B cell (primary cell): ENCODE measurements around the gene STK17B. TPM values are rescaled to one million over a fixed set of nuclear protein-coding genes. Genes with fewer than 3 reads are reported as not detected.
A peak's percentile ranks its signal among the peaks of the same experiment; 100 is the strongest.

Experiments
- ATAC-seq: fragments of 200-7000 bp; cut with Tn5 transposase; one replicate; pipeline ENCODE4 v1.10.0; 2021; ENCODE audit warnings: low read depth, mild to moderate bottlenecking, moderate number of reproducible peaks, moderate library complexity
- CTCF ChIA-PET: fragments of 350-600 bp; sonication (Branson Sonifier 250); formaldehyde crosslinking; loops from one replicate; lab custom pipeline; 2021; ENCODE audit warnings: antibody characterized with exemption, inconsistent platforms; lab: Charles Lee
- POLR2A ChIA-PET: fragments of 350-600 bp; sonication (Branson Sonifier 250); formaldehyde crosslinking; loops from one replicate; lab custom pipeline; 2021; ENCODE audit warnings: antibody characterized with exemption; lab: Charles Lee
- DNase-seq: peaks from one replicate; pipeline ENCODE4 v3.0.0; 2013
- H2AFZ ChIP-seq: 2 replicates; pipeline ENCODE4 v1.6.1; 2012; ENCODE audit warnings: mild to moderate bottlenecking, low read depth, low read length; ENCODE audit not compliant: insufficient read depth, poor library complexity, severe bottlenecking
- H3K27ac ChIP-seq, 2 donors: 1 replicate in 1 of 2; 2 replicates in 1 of 2; pipeline ENCODE4 v1.5.1; 2012 to 2013; ENCODE audit warnings: low read length in 2 of 2, mild to moderate bottlenecking in 2 of 2, moderate library complexity in 1 of 2
- H3K27me3 ChIP-seq, 4 experiments: fragments of 200-600 bp in 1 of 4; sonication (generic) in 1 of 4; replicated peaks in 1 of 4; 1 replicate in 2 of 4; 2 replicates in 2 of 4; pipeline versions ENCODE4 v1.6.1 to v1.7.0; 2013 to 2016; ENCODE audit warnings: low read length in 3 of 4, mild to moderate bottlenecking in 2 of 4, mixed read lengths in 1 of 4, moderate library complexity in 1 of 4; ENCODE audit not compliant: insufficient read depth in 4 of 4, control insufficient read depth in 3 of 4; ENCODE audit errors: control extremely low read depth in 1 of 4
- H3K36me3 ChIP-seq, 2 experiments: replicated peaks in 1 of 2; 1 replicate in 1 of 2; 2 replicates in 1 of 2; pipeline versions ENCODE4 v1.6.1 to v1.7.1; 2013; ENCODE audit warnings: low read length in 1 of 2; ENCODE audit not compliant: insufficient read depth in 2 of 2, control insufficient read depth in 1 of 2; ENCODE audit errors: control extremely low read depth in 1 of 2, extremely low read depth in 1 of 2
- H3K4me1 ChIP-seq, 2 donors: fragments of 200-600 bp in 1 of 2; sonication (generic) in 1 of 2; 1 replicate in 1 of 2; 2 replicates in 1 of 2; pipeline versions ENCODE4 v1.5.1 to v1.6.1; 2013 to 2017; ENCODE audit warnings: low read length in 2 of 2; ENCODE audit not compliant: control insufficient read depth in 2 of 2, insufficient read depth in 2 of 2
- H3K4me2 ChIP-seq: replicated peaks from 2 replicates; pipeline ENCODE3; 2012; ENCODE audit warnings: mild to moderate bottlenecking, low read depth, low read length; ENCODE audit not compliant: poor library complexity, severe bottlenecking
- H3K4me3 ChIP-seq, 5 experiments: fragments of 200-600 bp in 1 of 5; sonication (generic) in 1 of 5; 1 replicate in 3 of 5; 2 replicates in 2 of 5; pipeline versions ENCODE4 v1.5.1 to v1.7.0; 2011 to 2016; ENCODE audit warnings: low read length in 4 of 5, mild to moderate bottlenecking in 4 of 5, low read depth in 2 of 5, control low read depth in 1 of 5, moderate library complexity in 1 of 5; ENCODE audit not compliant: insufficient read depth in 1 of 5; ENCODE audit errors: control extremely low read depth in 1 of 5, extremely low read depth in 1 of 5
- H3K79me2 ChIP-seq: fragments of 200-600 bp; sonication (generic); one replicate; pipeline ENCODE4 v1.6.0; 2016; ENCODE audit warnings: low read length; ENCODE audit not compliant: control insufficient read depth, insufficient read depth
- H3K9ac ChIP-seq: fragments of 200-600 bp; sonication (generic); 2 replicates; pipeline ENCODE4 v1.6.1; 2017; ENCODE audit warnings: mild to moderate bottlenecking, low read length, moderate library complexity
- H3K9me3 ChIP-seq, 3 donors: one replicate each; pipeline versions ENCODE4 v1.6.1 to v1.7.1; 2013; ENCODE audit warnings: low read length in 2 of 3; ENCODE audit not compliant: control insufficient read depth in 2 of 3, insufficient read depth in 1 of 3; ENCODE audit errors: control extremely low read depth in 1 of 3
- H4K20me1 ChIP-seq: 2 replicates; pipeline ENCODE4 v1.6.0; 2012; ENCODE audit warnings: mild to moderate bottlenecking, low read length; ENCODE audit not compliant: insufficient read depth, control insufficient read depth, poor library complexity, severe bottlenecking
- H3K27ac Mint-ChIP-seq: one replicate; pipeline ENCODE4 v1.8.0; 2021; ENCODE audit warnings: mixed read lengths
- H3K27me3 Mint-ChIP-seq: one replicate; pipeline ENCODE4 v1.8.0; 2021; ENCODE audit warnings: mixed read lengths
- H3K4me1 Mint-ChIP-seq: one replicate; pipeline ENCODE4 v1.8.0; 2021; ENCODE audit warnings: mixed read lengths
- H3K4me3 Mint-ChIP-seq: one replicate; pipeline ENCODE4 v1.8.0; 2021; ENCODE audit warnings: mixed read lengths
- H3K9me3 Mint-ChIP-seq: one replicate; pipeline ENCODE4 v1.8.0; 2022; ENCODE audit warnings: mixed read lengths; ENCODE audit not compliant: insufficient read depth
- EZH2 ChIP-seq: IDR thresholded peaks from 2 replicates; pipeline ENCODE4 v1.6.1; 2012; ENCODE audit warnings: borderline replicate concordance, low read depth, mild to moderate bottlenecking, moderate library complexity, low read length; ENCODE audit not compliant: insufficient read depth, poor library complexity, severe bottlenecking
- WGBS: methylation state at CpG from one replicate; pipeline ENCODE4 v1.1.5; 2013; ENCODE audit warnings: missing lambda C conversion rate; ENCODE audit not compliant: insufficient coverage; 5-methylcytosine and 5-hydroxymethylcytosine counted together
- intact Hi-C: fragments of 100-400 bp; cut with micrococcal nuclease; formaldehyde crosslinking; loops from one replicate; pipeline ENCODE4 v1.10.0; 2022
- polyA plus RNA-seq: library from polyadenylated mRNA; depleted of rRNA; stranded (reverse); fragments of >200 nt; gene quantifications from 2 replicates; pipeline ENCODE4 v1.2.3, GENCODE V29; 2012
- total RNA-seq, 2 donors: library from RNA; stranded (reverse); fragments of 120-200 nt in 1 of 2; gene quantifications; 1 replicate in 1 of 2; 2 replicates in 1 of 2; pipeline versions ENCODE4 v1.2.3 to v1.2.4, GENCODE V29; 2013 to 2022
- TF ChIP-seq, protein P1 (sequence below): fragments of 200-600 bp; IDR thresholded peaks from one replicate; pipeline ENCODE4 v1.8.0; 2022; ENCODE audit warnings: antibody characterized with exemption, mild to moderate bottlenecking

Gene STK17B
- total and polyA plus RNA-seq, 2 donors (not counting 1 experiment from before 2014, with no cell fraction given): 120 to 249 TPM

DNA sequence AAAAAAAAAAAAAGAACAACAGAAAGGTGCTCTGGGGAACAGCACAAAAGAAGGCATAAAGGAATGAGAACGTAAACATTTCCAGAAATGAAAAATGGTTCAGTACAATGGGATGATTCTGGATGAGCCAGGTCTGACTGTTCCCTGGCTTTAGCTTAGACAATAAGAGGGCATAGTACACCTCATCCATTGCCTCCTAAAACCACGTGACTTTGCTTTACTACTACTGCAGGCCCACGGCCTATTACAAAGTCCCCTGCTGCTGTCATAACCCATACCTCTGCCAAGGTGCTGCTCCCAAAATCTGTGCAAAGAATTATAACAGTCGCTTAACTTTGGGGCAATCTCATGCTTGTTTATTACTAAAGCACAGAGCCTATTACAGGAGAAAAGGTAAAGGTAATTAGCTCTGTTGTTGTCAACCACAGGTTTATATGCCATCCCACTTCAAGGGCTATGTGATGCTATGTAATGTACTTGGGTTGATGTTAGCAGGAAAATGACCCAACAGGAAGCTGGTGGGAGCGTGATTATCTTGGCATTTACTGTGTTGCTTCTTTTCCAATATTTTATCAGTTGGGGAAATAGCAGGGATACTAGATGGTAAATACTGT is 26.8 kb downstream of the STK17B start:
- peaks cover 92% of the 10 kb centered on the region for H3K79me2 ChIP-seq
- peaks cover 41 to 81% of the 10 kb centered on the region in 2 experiments for H3K36me3 ChIP-seq
- no peak overlapping the region for H3K4me3 Mint-ChIP-seq
- peaks cover 46% of the 10 kb centered on the region for H3K4me1 Mint-ChIP-seq
- no peak overlapping the region for H3K4me2 ChIP-seq
- peaks cover 0 to 1% (median 0%) of the 10 kb centered on the region in 3 donors for H3K9me3 ChIP-seq
- H3K9ac ChIP-seq: no peak overlapping the region
- CTCF ChIA-PET: interaction anchor here (0.5 to 3.5 kb wide), 7 partner anchors 13 to 192 kb away, joined by 3 to 15 read pairs (median 4); no protein-coding TSS in a partner anchor
- no peak overlapping the region for H3K4me3 ChIP-seq
- POLR2A ChIA-PET: interaction anchor here (0.7 to 1.3 kb wide), 4 partner anchors 13 to 56 kb away, joined by 3 to 11 read pairs (median 4); partner anchors contain the start of gene STK17B
- WGBS: 97% methylated on average over 2 of the region's 5 CpGs
- peak overlapping the region; percentile 46 for H3K27ac Mint-ChIP-seq
- H4K20me1 ChIP-seq: peaks cover 62% of the 10 kb centered on the region
- H3K27me3 Mint-ChIP-seq: no peaks in the 10 kb centered on the region
- TF ChIP-seq, protein P1, sequence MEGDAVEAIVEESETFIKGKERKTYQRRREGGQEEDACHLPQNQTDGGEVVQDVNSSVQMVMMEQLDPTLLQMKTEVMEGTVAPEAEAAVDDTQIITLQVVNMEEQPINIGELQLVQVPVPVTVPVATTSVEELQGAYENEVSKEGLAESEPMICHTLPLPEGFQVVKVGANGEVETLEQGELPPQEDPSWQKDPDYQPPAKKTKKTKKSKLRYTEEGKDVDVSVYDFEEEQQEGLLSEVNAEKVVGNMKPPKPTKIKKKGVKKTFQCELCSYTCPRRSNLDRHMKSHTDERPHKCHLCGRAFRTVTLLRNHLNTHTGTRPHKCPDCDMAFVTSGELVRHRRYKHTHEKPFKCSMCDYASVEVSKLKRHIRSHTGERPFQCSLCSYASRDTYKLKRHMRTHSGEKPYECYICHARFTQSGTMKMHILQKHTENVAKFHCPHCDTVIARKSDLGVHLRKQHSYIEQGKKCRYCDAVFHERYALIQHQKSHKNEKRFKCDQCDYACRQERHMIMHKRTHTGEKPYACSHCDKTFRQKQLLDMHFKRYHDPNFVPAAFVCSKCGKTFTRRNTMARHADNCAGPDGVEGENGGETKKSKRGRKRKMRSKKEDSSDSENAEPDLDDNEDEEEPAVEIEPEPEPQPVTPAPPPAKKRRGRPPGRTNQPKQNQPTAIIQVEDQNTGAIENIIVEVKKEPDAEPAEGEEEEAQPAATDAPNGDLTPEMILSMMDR: no peak
- no peak for TF ChIP-seq EZH2
- H3K27ac ChIP-seq: peak overlapping the region in 1 of 2 donors; percentile 68
- DNase-seq (no peak), ATAC-seq (no peak)
- intact Hi-C loops: loop anchor here (5.0 kb wide), 1 partner anchor 42 kb away; no protein-coding TSS in a partner anchor
- peaks cover 28 to 37% of the 10 kb centered on the region in 2 donors for H3K4me1 ChIP-seq
- H2AFZ ChIP-seq: no peak overlapping the region
- H3K27me3 ChIP-seq: no peaks in the 10 kb centered on the region
- H3K9me3 Mint-ChIP-seq: no peaks in the 10 kb centered on the region

GRCh38 chr2:196143730-196144131 is 27.6 kb downstream of the STK17B start:
- TF ChIP-seq, protein P1: no peak
- no peak for TF ChIP-seq EZH2
- POLR2A ChIA-PET: interaction anchor here (0.5 to 1.3 kb wide), 4 partner anchors 14 to 57 kb away, joined by 3 to 6 read pairs (median 4); partner anchors contain the start of gene STK17B

More at GRCh38 chr2:196143730-196144131, 27.6 kb downstream of the STK17B start:
- no peaks in the 10 kb centered on the region for H3K9me3 Mint-ChIP-seq
- peaks cover 64% of the 10 kb centered on the region for H4K20me1 ChIP-seq
- H3K4me1 Mint-ChIP-seq: peaks cover 39% of the 10 kb centered on the region
- H3K79me2 ChIP-seq: peaks cover 85% of the 10 kb centered on the region
- H3K36me3 ChIP-seq: peaks cover 42 to 84% of the 10 kb centered on the region in 2 experiments
- H3K27ac ChIP-seq: peak overlapping the region in 1 of 2 donors; percentile 58
- CTCF ChIA-PET: interaction anchor here (0.6 to 3.5 kb wide), 6 partner anchors 14 to 656 kb away, joined by 3 to 15 read pairs (median 4); partner anchors contain the start of gene GTF3C3
- H3K4me1 ChIP-seq: peaks cover 20 to 28% of the 10 kb centered on the region in 2 donors
- no peak overlapping the region for H3K4me3 ChIP-seq
- no peak overlapping the region for H2AFZ ChIP-seq
- H3K9me3 ChIP-seq: peaks cover 0 to 1% (median under 1%) of the 10 kb centered on the region in 3 donors
- DNase-seq: no peak
- H3K4me3 Mint-ChIP-seq: no peak overlapping the region
- H3K27me3 ChIP-seq: no peaks in the 10 kb centered on the region
- ATAC-seq: no peak
- 100% methylated on average over 1 of the region's 4 CpGs for WGBS
- H3K27me3 Mint-ChIP-seq: no peaks in the 10 kb centered on the region
- intact Hi-C loops: no loop called here
- no peak overlapping the region for H3K9ac ChIP-seq
- H3K27ac Mint-ChIP-seq: peak overlapping the region; percentile 57
- H3K4me2 ChIP-seq: no peak overlapping the region
